GM18870 (cell line): Measurements from ENCODE around the gene OR13H1.
"Not testable (repeated sequence)": the region's sequence is repeated elsewhere in the genome, so short reads cannot be mapped to it uniquely, and the experiment has no call there.

Source experiments
- ATAC-seq: cut with Tn5 transposase; IDR thresholded peaks from one replicate; pipeline ENCODE4 v1.9.1; 2021; ENCODE audit warnings: moderate library complexity; ENCODE audit not compliant: unreplicated experiment

OR13H1 gene, protein sequence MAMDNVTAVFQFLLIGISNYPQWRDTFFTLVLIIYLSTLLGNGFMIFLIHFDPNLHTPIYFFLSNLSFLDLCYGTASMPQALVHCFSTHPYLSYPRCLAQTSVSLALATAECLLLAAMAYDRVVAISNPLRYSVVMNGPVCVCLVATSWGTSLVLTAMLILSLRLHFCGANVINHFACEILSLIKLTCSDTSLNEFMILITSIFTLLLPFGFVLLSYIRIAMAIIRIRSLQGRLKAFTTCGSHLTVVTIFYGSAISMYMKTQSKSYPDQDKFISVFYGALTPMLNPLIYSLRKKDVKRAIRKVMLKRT

DNA sequence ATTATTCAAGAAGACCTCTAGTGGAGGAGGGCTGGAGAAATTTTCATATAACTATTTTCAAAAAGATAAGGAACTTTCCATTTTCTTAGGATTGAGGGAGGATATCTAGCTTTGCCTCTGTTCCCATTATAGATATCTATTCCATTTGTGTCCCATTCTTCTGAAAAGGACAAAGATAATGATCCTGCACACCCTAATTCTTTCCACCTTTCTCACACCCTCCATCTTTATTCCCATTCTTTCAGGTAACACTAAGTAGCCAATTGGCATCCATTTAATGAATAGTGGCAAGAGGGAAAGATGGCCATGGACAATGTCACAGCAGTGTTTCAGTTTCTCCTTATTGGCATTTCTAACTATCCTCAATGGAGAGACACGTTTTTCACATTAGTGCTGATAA lies at the start of gene OR13H1:
Gene OR13H1, plus strand, starts transcription at position 301 of the 400 bp plus-strand sequence. Its CDS starts 0 bp downstream, at position 301.
- ATAC-seq: no peak

DNA sequence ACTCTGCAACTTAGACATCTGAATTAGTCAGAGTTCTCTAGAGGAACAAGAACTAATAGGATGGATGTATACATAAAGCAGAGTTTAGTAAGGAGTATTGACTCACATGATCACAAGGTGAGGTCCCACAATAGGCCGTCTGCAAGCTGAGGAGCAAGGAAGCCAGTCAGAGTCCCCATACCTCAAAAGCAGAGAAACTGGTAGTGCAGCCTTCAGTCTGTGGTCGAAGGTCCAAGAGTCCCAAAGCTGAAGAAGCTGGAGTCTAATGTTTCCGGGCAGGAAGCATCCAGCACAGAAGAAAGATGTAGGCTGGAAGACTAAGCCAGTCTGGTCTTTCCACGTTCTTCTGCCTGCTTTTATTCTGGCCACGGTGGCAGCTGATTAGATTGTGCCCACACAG lies 42.3 kb upstream of the OR13H1 start:
- ATAC-seq: not testable (repeated sequence)

DNA sequence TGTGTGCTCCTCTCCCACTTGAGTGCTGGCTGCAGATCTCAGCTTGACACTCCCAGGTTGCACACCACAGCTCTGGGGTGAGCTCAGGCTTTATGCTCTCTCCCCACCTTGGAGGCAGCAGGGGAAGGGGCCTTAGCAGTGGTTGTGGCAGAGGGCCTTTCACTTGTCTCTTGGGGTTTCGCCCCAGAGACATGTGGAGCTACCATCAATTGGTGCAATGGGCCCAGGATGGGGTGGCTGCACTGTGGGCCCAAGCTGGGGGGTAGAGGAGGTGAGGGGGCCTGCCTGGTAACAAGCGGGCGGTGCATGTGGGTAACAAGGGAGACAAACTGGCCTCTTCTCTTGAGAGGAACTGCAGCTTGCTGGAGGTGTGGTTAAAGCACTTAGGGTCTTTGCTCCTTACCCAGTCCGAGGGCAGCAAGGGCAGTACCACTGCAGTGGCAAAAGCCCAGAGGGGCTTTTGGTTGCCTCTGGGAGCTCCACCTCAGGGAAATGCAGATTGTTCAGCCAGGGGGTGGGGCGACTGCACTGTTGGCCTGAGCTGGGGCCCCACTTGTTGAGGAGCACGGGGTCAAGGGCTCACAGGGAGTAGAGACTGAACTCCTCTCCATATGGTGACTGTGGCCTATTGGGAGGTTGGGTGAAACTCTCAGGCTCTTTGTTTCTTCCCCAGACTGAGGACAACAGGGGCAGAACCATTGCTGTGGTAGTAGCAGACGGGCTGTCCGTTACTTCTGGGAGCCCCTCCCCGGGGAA lies 30.5 kb upstream of the OR13H1 start:
- no peak for ATAC-seq

DNA sequence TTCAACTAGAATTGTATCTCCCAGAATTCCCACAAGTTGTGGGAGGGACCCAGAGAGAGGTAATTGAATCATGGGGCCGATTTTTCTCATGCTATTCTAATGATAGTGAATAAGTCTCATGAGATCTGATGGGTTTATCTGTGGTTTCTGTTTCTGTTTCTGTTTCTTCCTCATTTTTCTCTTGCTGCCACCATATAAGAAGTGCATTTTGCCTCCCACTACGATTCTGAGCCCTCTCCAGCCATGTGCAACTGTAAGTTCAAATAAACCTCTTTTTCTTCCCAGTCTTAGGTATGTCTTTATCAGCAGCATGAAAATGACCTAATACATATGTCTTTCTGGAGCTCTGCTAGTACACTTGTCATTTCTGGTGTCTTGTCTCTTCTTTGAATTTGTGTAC lies 22.1 kb upstream of the OR13H1 start:
- no peak for ATAC-seq

DNA sequence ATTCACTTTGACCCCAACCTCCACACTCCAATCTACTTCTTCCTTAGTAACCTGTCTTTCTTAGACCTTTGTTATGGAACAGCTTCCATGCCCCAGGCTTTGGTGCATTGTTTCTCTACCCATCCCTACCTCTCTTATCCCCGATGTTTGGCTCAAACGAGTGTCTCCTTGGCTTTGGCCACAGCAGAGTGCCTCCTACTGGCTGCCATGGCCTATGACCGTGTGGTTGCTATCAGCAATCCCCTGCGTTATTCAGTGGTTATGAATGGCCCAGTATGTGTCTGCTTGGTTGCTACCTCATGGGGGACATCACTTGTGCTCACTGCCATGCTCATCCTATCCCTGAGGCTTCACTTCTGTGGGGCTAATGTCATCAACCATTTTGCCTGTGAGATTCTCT lies 344 bp downstream of the OR13H1 start:
- no peak for ATAC-seq

DNA sequence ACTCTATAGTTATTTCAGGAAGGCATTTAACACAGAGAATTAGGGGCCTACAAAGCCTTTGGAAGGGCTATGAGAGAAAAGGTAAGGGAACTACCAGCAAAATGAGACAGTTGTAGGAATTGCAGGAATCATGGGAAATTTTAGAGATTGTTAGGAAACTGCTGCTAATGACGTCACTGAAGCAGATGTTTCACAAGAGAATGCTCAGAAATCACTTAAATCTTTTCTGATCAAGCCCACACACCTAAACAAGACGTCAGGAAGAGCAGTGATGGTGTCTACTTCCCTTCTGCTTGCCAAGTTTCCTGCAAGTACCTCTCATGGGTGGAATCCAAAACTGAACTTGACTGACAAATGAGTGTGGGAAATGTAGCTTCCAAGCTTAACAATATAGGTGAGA lies 5.1 kb downstream of the OR13H1 start:
- ATAC-seq: no peak

DNA sequence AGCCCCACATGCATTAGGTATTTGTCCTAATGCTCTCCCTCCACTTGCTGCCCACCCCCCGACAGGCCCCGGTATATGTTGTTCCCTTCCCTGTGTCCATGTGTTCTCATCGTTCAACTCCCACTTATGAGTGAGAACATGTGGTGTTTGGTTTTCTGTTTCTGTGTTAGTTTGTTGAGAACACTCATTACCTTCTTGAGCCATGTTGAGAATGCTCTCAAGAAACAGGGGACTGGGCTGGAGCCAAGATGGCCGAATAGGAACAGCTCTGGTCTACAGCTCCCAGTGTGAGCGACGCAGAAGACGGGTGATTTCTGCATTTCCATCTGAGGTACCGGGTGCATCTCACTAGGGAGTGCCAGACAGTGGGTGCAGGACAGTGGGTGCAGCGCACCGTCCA lies 8.6 kb downstream of the OR13H1 start:
- not testable (repeated sequence) for ATAC-seq

DNA sequence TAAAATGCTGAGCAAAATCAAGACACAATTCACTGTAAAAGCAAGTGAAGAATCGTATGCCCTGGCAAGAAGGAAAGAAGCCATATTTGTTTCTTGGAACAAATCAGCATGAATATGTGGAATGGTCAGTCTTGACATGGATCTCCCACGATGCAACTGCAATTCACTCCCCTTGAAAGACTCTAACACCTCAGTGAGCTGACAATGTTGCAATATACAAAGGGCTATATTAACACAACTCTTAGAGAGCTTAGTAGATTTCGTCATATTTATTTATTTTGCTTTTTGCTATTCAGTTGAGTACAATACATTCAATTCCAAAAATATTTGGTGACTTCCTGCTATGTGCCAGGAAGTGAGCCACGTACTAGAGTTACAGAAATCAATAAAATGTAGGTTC lies 14.7 kb downstream of the OR13H1 start:
- no peak for ATAC-seq

DNA sequence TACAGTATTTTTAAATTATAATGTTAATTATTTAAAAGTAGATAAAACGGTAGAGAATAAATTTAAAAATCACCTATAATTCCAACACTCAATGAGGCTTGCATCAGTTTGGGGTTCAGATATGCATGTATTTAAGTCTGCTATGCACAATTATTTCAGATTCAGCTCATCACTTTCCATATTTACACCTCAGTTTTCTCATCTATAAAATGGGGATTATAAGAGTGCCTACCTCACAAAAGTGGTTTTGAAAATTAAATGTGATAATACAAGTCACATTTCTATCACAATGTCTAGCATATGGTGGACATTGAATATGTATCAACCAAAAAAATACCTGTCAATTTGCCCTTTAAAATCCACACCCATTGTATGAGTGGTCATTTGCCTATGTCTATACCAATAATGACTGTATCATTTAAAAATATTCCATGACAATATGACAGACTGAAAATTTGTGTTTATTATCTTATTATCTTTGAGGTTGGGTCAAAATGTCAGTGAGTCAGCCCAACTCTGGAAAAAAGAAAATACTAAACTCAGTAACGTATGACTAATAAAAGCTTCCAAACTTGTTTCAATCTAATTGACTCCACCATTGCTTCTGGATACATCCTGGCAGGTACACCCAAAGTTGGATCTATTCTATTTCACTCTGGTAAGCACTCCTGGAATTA lies 20.8 kb downstream of the OR13H1 start:
- ATAC-seq: no peak

DNA sequence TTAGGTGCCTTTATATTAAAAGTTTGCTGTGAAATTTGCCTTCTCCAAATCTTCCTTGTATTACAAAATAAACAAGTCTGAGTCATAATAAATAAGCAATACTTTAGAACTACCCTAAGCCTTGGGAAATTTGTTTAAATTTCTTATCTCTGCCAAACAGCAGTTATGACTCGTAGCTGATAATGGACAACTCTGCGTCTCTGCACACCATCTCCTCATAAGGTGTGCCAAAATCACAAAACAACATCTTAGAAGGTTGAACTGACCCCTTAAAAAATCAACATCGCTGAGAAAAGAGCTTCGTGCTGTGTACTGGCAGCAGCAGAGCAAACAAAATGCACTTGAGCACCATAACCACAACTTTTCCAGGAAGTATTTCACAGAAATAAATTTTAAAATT lies 22.0 kb downstream of the OR13H1 start:
- ATAC-seq: no peak

DNA sequence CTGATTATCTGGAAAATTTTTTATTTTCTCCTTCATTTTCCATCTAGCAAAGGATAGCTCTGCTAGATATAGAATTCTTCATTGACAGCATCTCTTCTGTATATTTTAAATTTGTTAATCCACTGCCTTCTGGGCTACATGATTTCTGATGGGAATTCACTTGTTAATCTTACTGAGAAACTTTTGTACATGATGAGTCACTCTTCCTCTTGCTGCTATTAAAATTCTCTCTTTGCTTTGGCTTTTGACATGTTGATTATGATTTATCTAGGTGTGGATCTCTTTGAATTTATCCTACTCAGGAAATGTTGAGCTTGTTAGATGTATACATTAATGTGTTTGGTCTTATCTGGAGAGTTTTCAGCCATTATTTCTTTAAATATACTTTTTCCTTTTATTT lies 27.5 kb downstream of the OR13H1 start:
- ATAC-seq: no peak

DNA sequence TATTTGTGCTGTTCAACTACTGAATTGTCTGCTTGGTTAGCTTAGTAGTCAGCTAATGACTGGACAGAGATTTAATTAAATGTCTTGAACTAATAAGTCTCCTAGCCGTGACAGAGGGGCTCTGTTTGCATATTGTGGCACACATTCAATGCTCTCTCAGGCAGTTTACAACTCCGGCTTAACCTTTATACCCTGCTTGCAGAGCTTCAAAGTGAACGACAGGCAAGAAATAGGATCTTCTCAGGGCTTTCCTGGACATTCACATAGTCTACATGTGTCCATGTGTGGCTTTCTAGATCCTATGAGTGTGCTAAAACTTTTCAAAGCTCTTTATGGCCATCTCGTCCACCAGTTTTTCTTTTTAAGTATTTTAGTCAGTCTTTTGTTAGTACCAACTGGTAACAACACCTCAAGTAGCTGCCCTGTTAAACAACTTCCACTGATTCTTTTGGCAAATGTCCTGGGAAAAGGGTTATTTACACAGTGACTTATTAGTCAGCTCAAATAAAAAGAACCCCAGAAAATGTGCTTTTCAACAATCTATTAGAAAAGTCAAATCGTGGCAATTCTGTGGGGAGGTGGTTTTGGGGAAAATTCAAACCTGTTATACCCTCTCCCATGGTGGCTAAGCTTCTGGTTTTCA lies 28.6 kb downstream of the OR13H1 start:
- ATAC-seq: no peak

DNA sequence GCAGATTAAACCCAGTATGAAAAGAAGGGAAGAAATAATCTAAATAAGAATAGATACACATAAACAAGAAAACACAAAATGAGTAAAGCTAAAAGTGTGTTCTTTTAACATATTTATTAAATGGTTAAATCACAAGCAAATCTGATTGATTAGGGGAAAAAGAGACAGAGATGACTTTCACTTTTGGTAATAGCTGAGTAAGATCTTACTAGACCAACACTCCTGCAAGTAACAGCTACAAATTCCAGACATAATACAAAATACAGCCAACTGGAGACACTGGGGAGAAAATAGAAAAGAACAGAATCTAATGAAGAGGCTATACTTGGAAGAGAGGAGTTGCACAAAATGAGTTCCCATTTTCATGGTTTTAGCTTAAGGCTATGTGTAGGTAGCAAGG lies 33.5 kb downstream of the OR13H1 start:
- no peak for ATAC-seq

DNA sequence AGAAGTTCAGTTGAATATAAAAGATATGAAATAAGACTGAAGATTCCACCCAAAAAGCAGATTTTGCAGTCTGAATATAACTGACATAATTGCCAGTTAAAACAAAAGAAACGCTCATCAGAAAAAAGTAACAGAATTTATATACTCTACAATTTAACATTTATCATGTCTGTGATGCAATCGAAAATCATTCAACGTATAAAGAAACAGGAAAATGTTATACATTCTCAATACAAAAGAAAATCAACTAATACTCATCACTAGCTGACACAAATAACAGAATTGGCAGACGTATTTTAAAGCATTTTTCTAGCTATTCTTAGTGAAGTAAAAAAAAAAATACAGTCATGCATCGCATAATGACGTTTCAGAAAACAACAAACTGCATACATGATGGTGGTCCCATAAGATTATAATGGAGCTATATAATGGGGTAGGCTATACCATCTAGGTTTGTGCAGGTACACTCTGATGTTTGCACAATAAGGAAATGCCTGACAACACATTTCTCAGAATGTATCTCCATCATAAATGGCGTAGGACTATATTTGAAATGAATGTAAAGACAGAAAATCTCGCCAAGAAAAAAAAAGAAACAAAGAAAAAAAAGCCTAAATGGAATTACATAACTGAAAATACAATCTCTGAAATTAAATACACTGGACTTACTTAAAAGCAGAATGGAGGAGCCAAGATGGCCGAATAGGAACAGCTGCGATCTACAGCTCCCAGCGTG lies 34.3 kb downstream of the OR13H1 start:
- no peak for ATAC-seq

DNA sequence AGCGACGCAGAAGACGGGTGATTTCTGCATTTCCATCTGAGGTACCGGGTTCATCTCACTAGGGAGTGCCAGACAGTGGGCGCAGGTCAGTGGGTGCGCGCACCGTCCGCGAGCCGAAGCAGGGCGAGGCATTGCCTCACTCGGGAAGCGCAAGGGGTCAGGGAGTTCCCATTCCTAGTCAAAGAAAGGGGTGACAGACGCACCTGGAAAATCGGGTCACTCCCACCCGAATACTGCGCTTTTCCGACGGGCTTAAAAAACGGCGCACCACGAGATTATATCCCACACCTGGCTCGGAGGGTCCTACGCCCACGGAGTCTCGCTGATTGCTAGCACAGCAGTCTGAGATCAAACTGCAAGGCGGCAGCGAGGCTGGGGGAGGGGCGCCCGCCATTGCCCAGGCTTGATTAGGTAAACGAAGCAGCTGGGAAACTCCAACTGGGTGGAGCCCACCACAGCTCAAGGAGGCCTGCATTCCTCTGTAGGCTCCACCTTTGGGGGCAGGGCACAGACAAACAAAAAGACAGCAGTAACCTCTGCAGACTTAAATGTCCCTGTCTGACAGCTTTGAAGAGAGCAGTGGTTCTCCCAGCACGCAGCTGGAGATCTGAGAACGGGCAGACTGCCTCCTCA lies 35.0 kb downstream of the OR13H1 start:
- ATAC-seq: not testable (repeated sequence)

DNA sequence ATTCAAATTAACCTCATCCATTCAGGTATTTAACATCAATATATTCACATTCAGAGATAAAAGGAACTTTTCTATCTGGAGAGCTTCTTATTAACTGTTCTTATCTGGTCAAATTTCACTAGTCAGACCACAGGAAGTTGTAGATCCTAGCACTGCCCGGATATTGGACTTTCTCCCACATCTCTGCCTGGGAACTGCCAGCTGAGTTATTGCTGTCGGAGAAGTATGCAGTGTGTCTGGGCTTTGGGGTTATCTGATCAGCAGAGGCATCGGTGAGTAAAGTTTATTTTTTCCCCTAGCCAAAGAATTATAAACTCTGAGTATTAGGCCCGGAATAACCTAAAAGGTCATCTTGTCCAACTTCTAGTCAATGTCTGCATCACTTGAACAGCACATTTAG lies 45.1 kb downstream of the OR13H1 start:
- ATAC-seq: no peak
